SU-DHL-6 (cell line): ENCODE results near the gene NAV2.

Experiments
- H2AFZ ChIP-seq: fragments of 200-600 bp; sonication (generic); 2 replicates; pipeline ENCODE4 v1.6.1; 2014; ENCODE audit warnings: low read depth, mild to moderate bottlenecking, moderate library complexity, mixed read lengths, antibody characterized with exemption, low read length; ENCODE audit not compliant: severe bottlenecking
- H3F3A ChIP-seq: fragments of 200-600 bp; shearing (Covaris generic); 2 replicates; pipeline ENCODE4 v1.6.0; 2016; ENCODE audit warnings: antibody characterized with exemption, mild to moderate bottlenecking; ENCODE audit not compliant: insufficient read depth
- H3K27ac ChIP-seq: fragments of 200-600 bp; sonication (generic); 2 replicates; pipeline ENCODE4 v1.5.1; 2016; ENCODE audit warnings: low read depth, mild to moderate bottlenecking, low read length, moderate library complexity, mixed read lengths
- H3K27me3 ChIP-seq: fragments of 200-600 bp; sonication (generic), shearing (Covaris generic); 2 replicates; pipeline ENCODE4 v1.6.0; 2014; ENCODE audit warnings: mild to moderate bottlenecking, low read length
- H3K36me3 ChIP-seq: fragments of 200-600 bp; sonication (generic); 2 replicates; pipeline ENCODE4 v1.6.1; 2014; ENCODE audit warnings: mild to moderate bottlenecking, low read length, mixed read lengths
- H3K4me2 ChIP-seq: fragments of 300-600, 200-600 bp; shearing (Covaris generic), sonication (generic); 2 replicates; pipeline ENCODE4 v1.6.0; 2014; ENCODE audit warnings: low read length, low read depth, mild to moderate bottlenecking; ENCODE audit not compliant: poor library complexity, severe bottlenecking
- H3K4me3 ChIP-seq: fragments of 200-600 bp; sonication (generic); 2 replicates; pipeline ENCODE4 v1.5.1; 2014; ENCODE audit warnings: antibody characterized with exemption, low read length, mild to moderate bottlenecking, mixed read lengths; ENCODE audit not compliant: insufficient read depth, poor library complexity, severe bottlenecking
- H3K79me2 ChIP-seq: fragments of 200-600 bp; sonication (generic); 2 replicates; pipeline ENCODE4 v1.6.1; 2014; ENCODE audit warnings: mild to moderate bottlenecking, low read length, moderate library complexity; ENCODE audit not compliant: insufficient read depth
- H3K9ac ChIP-seq: fragments of 200-600 bp; sonication (generic); 2 replicates; pipeline ENCODE4 v1.7.0; 2014; ENCODE audit warnings: mild to moderate bottlenecking, low read length
- H3K9me2 ChIP-seq: fragments of 200-600 bp; sonication (generic); replicated peaks from 2 replicates; pipeline ENCODE4 v1.6.1; 2014; ENCODE audit warnings: low read length; ENCODE audit not compliant: insufficient read depth
- H3K9me3 ChIP-seq: fragments of 200-600 bp; sonication (generic); 2 replicates; pipeline ENCODE4 v1.6.1; 2014; ENCODE audit warnings: low read length, mixed read lengths; ENCODE audit not compliant: insufficient read depth
- H4K20me1 ChIP-seq: fragments of 200-600 bp; sonication (generic); 2 replicates; pipeline ENCODE4 v1.6.1; 2014; ENCODE audit warnings: low read depth, mild to moderate bottlenecking, antibody characterized with exemption, low read length, moderate library complexity, mixed read lengths
- EZH2phosphoT487 ChIP-seq: fragments of 200-600 bp; sonication (generic), shearing (Covaris generic); conservative IDR thresholded peaks from 2 replicates; pipeline ENCODE4 v1.6.1; 2018; ENCODE audit warnings: mild to moderate bottlenecking, antibody characterized with exemption, low read length, moderate library complexity, mixed read lengths
- TF ChIP-seq, protein P1 (sequence below): fragments of 200-600 bp; sonication (generic); IDR thresholded peaks from one replicate; pipeline ENCODE4 v1.5.1; 2017; ENCODE audit warnings: antibody characterized with exemption, mild to moderate bottlenecking, low read length, moderate library complexity; ENCODE audit not compliant: insufficient read depth, poor library complexity, severe bottlenecking

Gene NAV2

GRCh38 chr11:19735157-19735908, 22.7 kb downstream of the NAV2 start:
- Histone ChIP-seq H3K4me2 (no peak overlapping the region), H3F3A (no peaks in the 10 kb centered on the region), H3K9me2 (no peaks in the 10 kb centered on the region)

DNA sequence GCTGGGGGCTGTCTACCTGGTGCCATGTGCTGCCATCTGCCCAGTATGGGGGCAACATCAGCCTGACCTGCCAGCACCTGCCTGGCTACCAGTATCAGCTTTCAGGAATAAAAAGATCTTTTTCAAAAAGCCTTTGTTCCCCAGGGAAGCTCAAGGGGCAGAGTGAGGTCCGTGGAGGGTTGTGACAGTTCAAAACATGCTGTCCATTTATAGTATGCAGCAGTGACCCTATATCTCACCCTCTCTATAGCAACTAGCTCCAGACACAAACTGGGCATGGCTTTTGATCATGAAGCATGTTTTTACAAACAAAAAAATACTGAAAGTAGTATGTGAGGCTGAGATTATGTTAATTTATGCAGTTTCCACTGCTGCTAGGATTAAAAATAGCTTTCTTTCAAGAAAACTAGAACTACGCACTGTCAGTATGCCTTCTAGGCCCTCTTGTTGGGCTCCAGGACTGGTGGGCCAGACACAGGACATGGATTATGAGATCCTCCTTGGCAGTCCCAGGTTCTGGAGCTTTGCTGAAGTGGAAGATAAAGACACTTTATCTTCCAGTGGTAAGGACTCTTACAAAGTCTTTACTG, 23.4 kb downstream of the NAV2 start:
- no peak overlapping the region for H3K4me2 ChIP-seq

More at GRCh38 chr11:19735157-19735908, 22.7 kb downstream of the NAV2 start:
- no peak overlapping the region for H3K27ac ChIP-seq
- no peak overlapping the region for H3K4me3 ChIP-seq
- no peaks in the 10 kb centered on the region for H3K36me3 ChIP-seq
- H2AFZ ChIP-seq: no peak overlapping the region
- no peaks in the 10 kb centered on the region for H3K79me2 ChIP-seq
- no peaks in the 10 kb centered on the region for H3K27me3 ChIP-seq
- no peaks in the 10 kb centered on the region for H4K20me1 ChIP-seq
- no peaks in the 10 kb centered on the region for H3K9me3 ChIP-seq
- TF ChIP-seq EZH2phosphoT487: no peak
- TF ChIP-seq, protein P1, sequence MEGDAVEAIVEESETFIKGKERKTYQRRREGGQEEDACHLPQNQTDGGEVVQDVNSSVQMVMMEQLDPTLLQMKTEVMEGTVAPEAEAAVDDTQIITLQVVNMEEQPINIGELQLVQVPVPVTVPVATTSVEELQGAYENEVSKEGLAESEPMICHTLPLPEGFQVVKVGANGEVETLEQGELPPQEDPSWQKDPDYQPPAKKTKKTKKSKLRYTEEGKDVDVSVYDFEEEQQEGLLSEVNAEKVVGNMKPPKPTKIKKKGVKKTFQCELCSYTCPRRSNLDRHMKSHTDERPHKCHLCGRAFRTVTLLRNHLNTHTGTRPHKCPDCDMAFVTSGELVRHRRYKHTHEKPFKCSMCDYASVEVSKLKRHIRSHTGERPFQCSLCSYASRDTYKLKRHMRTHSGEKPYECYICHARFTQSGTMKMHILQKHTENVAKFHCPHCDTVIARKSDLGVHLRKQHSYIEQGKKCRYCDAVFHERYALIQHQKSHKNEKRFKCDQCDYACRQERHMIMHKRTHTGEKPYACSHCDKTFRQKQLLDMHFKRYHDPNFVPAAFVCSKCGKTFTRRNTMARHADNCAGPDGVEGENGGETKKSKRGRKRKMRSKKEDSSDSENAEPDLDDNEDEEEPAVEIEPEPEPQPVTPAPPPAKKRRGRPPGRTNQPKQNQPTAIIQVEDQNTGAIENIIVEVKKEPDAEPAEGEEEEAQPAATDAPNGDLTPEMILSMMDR: no peak
- H3K9ac ChIP-seq: no peak overlapping the region

DNA sequence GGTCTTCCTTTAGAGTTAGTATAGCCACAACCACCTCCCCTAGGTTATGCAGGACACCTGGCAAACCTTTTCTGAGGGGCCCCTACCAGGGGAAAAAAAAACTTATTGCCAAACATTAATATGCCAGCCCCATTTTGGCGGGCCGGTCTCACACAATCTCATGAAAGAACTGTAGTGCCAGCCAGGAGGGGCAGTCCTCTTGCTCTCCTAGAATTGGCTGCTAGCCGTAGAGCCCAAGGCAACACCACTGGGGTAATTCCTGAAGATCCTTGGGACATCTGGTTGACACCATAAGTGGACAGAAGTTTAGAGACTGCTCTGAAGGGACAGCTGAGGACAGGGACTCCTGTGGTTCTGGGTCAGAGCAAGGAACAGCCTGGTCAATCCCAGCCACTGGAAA, 24.2 kb downstream of the NAV2 start:
- Histone ChIP-seq H3K9ac (no peak overlapping the region), H3K79me2 (no peaks in the 10 kb centered on the region), H3F3A (no peaks in the 10 kb centered on the region), H3K9me3 (no peaks in the 10 kb centered on the region), H3K9me2 (no peaks in the 10 kb centered on the region), H2AFZ (no peak overlapping the region), H3K4me3 (no peak overlapping the region), H4K20me1 (no peaks in the 10 kb centered on the region), H3K27ac (no peak overlapping the region), H3K4me2 (no peak overlapping the region), H3K36me3 (no peaks in the 10 kb centered on the region), H3K27me3 (no peaks in the 10 kb centered on the region)
- TF ChIP-seq, protein P1: no peak

More for the DNA sequence above, 23.4 kb downstream of the NAV2 start:
- Histone ChIP-seq H3K79me2 (no peaks in the 10 kb centered on the region), H3K27ac (no peak overlapping the region), H4K20me1 (no peaks in the 10 kb centered on the region), H3K9me2 (no peaks in the 10 kb centered on the region), H3K9me3 (no peaks in the 10 kb centered on the region), H3K4me3 (no peak overlapping the region), H3F3A (no peaks in the 10 kb centered on the region), H2AFZ (no peak overlapping the region), H3K36me3 (no peaks in the 10 kb centered on the region), H3K9ac (no peak overlapping the region), H3K27me3 (no peaks in the 10 kb centered on the region)
- no peak for TF ChIP-seq EZH2phosphoT487

DNA sequence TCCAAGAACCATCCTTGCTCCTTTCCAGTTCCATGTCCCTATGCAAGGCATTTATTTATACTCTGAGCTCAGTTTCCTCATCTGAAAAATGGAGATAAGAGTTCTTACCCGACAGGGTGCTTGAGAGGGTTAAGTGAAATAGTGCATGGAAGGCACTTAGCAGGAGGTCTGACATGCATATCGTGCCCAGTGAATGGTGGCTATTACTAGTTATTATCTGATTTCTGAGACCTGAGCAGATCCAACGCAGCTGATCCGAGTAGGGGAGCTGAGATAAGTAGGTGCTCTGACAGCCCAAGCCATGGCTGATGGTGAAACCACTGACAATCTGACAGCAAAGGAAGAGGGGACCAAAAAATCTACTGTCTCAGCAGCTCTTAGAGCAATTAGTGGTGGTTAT, 24.9 kb downstream of the NAV2 start:
- no peaks in the 10 kb centered on the region for H3K36me3 ChIP-seq
- no peaks in the 10 kb centered on the region for H3K79me2 ChIP-seq
- no peak overlapping the region for H3K9ac ChIP-seq
- H2AFZ ChIP-seq: no peak overlapping the region
- no peaks in the 10 kb centered on the region for H3F3A ChIP-seq
- H4K20me1 ChIP-seq: no peaks in the 10 kb centered on the region
- no peaks in the 10 kb centered on the region for H3K9me3 ChIP-seq
- H3K4me2 ChIP-seq: no peak overlapping the region
- H3K9me2 ChIP-seq: no peaks in the 10 kb centered on the region
- no peak overlapping the region for H3K27ac ChIP-seq
- H3K27me3 ChIP-seq: no peaks in the 10 kb centered on the region
- no peak for TF ChIP-seq EZH2phosphoT487
- TF ChIP-seq, protein P1: no peak
- H3K4me3 ChIP-seq: no peak overlapping the region
